ENCODE data around the gene GSE1.

Gene GSE1

GRCh38 chr16:85582229-85582991 is 30.7 kb upstream of the GSE1 start:
- no peak overlapping the region for H3K4me3 ChIP-seq (ENCODE audit: low read depth in 1 of 2, low read length in 1 of 2)
- H3K27ac ChIP-seq = no peak overlapping the region
- H3K36me3 ChIP-seq = no peaks in the 10 kb centered on the region
- H3K4me1 ChIP-seq (ENCODE audit: control insufficient read depth in 1 of 2, insufficient read depth in 1 of 2, low read depth in 1 of 2, low read length in 1 of 2) = no peaks in the 10 kb centered on the region
- H3K27me3 ChIP-seq = no peaks in the 10 kb centered on the region
- TF ChIP-seq CTCF (IDR thresholded peaks at IDR 0.05) = no peak
- H3K9me3 ChIP-seq = no peaks in the 10 kb centered on the region

GRCh38 chr16:85583491-85584181 is 29.5 kb upstream of the GSE1 start:
- H3K4me1 ChIP-seq (ENCODE audit: control insufficient read depth in 1 of 2, insufficient read depth in 1 of 2, low read depth in 1 of 2, low read length in 1 of 2) = no peaks in the 10 kb centered on the region
- no peak for TF ChIP-seq CTCF (IDR thresholded peaks at IDR 0.05)
- no peaks in the 10 kb centered on the region for H3K27me3 ChIP-seq
- H3K9me3 ChIP-seq = no peaks in the 10 kb centered on the region
- H3K4me3 ChIP-seq (ENCODE audit: low read depth in 1 of 2, low read length in 1 of 2) = no peak overlapping the region
- no peak overlapping the region for H3K27ac ChIP-seq
- no peaks in the 10 kb centered on the region for H3K36me3 ChIP-seq

- TF ChIP-seq CTCF (IDR thresholded peaks at IDR 0.05) = no peak
- Histone ChIP-seq H3K9me3 (no peaks in the 10 kb centered on the region), H3K27me3 (no peaks in the 10 kb centered on the region), H3K4me3 (ENCODE audit: low read depth in 1 of 2, low read length in 1 of 2) (no peak overlapping the region), H3K27ac (no peak overlapping the region), H3K36me3 (no peaks in the 10 kb centered on the region), H3K4me1 (ENCODE audit: control insufficient read depth in 1 of 2, insufficient read depth in 1 of 2, low read depth in 1 of 2, low read length in 1 of 2) (no peaks in the 10 kb centered on the region)
Measured at GRCh38 chr16:85584267-85584666, 28.9 kb upstream of the GSE1 start.

- no peaks in the 10 kb centered on the region for H3K4me1 ChIP-seq (ENCODE audit: control insufficient read depth in 1 of 2, insufficient read depth in 1 of 2, low read depth in 1 of 2, low read length in 1 of 2)
- no peak overlapping the region for H3K4me3 ChIP-seq (ENCODE audit: low read depth in 1 of 2, low read length in 1 of 2)
- H3K27me3 ChIP-seq = no peaks in the 10 kb centered on the region
- TF ChIP-seq CTCF (IDR thresholded peaks at IDR 0.05) = no peak
- H3K36me3 ChIP-seq = no peaks in the 10 kb centered on the region
- no peaks in the 10 kb centered on the region for H3K9me3 ChIP-seq
- H3K27ac ChIP-seq = no peak overlapping the region
Measured at GRCh38 chr16:85584819-85585282, 28.3 kb upstream of the GSE1 start.

- H3K4me1 ChIP-seq (ENCODE audit: control insufficient read depth in 1 of 2, insufficient read depth in 1 of 2, low read depth in 1 of 2, low read length in 1 of 2) = no peaks in the 10 kb centered on the region
- H3K9me3 ChIP-seq = no peaks in the 10 kb centered on the region
- no peak for TF ChIP-seq CTCF (IDR thresholded peaks at IDR 0.05)
- H3K27me3 ChIP-seq = no peaks in the 10 kb centered on the region
- H3K4me3 ChIP-seq (ENCODE audit: low read depth in 1 of 2, low read length in 1 of 2) = no peak overlapping the region
- no peaks in the 10 kb centered on the region for H3K36me3 ChIP-seq
- H3K27ac ChIP-seq = no peak overlapping the region
Measured at GRCh38 chr16:85585711-85586110, 27.4 kb upstream of the GSE1 start.

Measured in neutrophil (primary cell).